HT1080 (cell line): ENCODE measurements around the gene SLC22A12. TPM values are rescaled to one million over a fixed set of nuclear protein-coding genes. Genes with fewer than 3 reads are reported as not detected.

ENCODE experiments used
- DNase-seq: peaks from one replicate; pipeline ENCODE4 v3.0.0-alpha.2; 2015; ENCODE audit warnings: low read depth
- total RNA-seq: library from RNA; depleted of rRNA; stranded (reverse); fragments of >200 nt; shearing (Covaris generic); gene quantifications from 2 replicates; pipeline ENCODE4 v1.2.3, GENCODE V29; 2014

The SLC22A12 gene
- total RNA-seq, 1 experiment from 2014 or later = not detected

- no peak for DNase-seq
Measured at GRCh38 chr11:64621283-64622019, 30.4 kb downstream of the SLC22A12 start.

- DNase-seq = no peak
Measured at GRCh38 chr11:64622681-64623080, 31.7 kb downstream of the SLC22A12 start.

- DNase-seq = no peak
Measured at GRCh38 chr11:64624883-64625481, 34.0 kb downstream of the SLC22A12 start.

GRCh38 chr11:64626637-64627036 is 35.6 kb downstream of the SLC22A12 start:
- DNase-seq = no peak

- DNase-seq = no peak
Measured at GRCh38 chr11:64627371-64627770, 36.4 kb downstream of the SLC22A12 start.

GRCh38 chr11:64628596-64628995 is 37.6 kb downstream of the SLC22A12 start:
- DNase-seq = no peak

GRCh38 chr11:64629103-64629502 is 38.1 kb downstream of the SLC22A12 start:
- no peak for DNase-seq

- DNase-seq = no peak
Measured at GRCh38 chr11:64629796-64630562, 39.0 kb downstream of the SLC22A12 start.

- DNase-seq = no peak
Measured at GRCh38 chr11:64631675-64632074, 40.7 kb downstream of the SLC22A12 start.

GRCh38 chr11:64632237-64632636 is 41.2 kb downstream of the SLC22A12 start:
- DNase-seq = no peak

GRCh38 chr11:64632654-64633053 is 41.6 kb downstream of the SLC22A12 start:
- no peak for DNase-seq

GRCh38 chr11:64633555-64634159 is 42.6 kb downstream of the SLC22A12 start:
- no peak for DNase-seq

GRCh38 chr11:64637334-64638017 is 46.5 kb downstream of the SLC22A12 start:
- no peak for DNase-seq

- no peak for DNase-seq
Measured at GRCh38 chr11:64638018-64638665, 47.1 kb downstream of the SLC22A12 start.

GRCh38 chr11:64638829-64639228 is 47.8 kb downstream of the SLC22A12 start:
- DNase-seq = no peak

GRCh38 chr11:64639885-64640284 is 48.9 kb downstream of the SLC22A12 start:
- no peak for DNase-seq

GRCh38 chr11:64641596-64642417 is 50.8 kb downstream of the SLC22A12 start:
- no peak for DNase-seq

GRCh38 chr11:64642418-64642735 is 51.4 kb downstream of the SLC22A12 start:
- DNase-seq = no peak

GRCh38 chr11:64642871-64643255 is 51.8 kb downstream of the SLC22A12 start:
- no peak for DNase-seq

- no peak for DNase-seq
Measured at GRCh38 chr11:64643256-64643881, 52.3 kb downstream of the SLC22A12 start.
